HCT116 (cell line): Measurements from ENCODE around the gene EEF2. TPM values are rescaled to one million over a fixed set of nuclear protein-coding genes. Genes with fewer than 3 reads are reported as not detected.

Source experiments
- ATAC-seq: fragments of 200-7000 bp; cut with Tn5 transposase; 2 replicates; pipeline ENCODE4 v1.9.1; 2020; ENCODE audit warnings: mild to moderate bottlenecking, moderate library complexity
- Bru-seq: library from RNA; stranded (reverse); fragments of 400-500 nt; gene quantifications from one replicate; lab custom pipeline; 2021; lab: Mats Ljungman, UMichigan
- BruChase-seq, 2 experiments: library from RNA; stranded (reverse); fragments of 400-500 nt; gene quantifications; one replicate each; lab custom pipeline; 2021; lab: Mats Ljungman, UMichigan
- BruUV-seq: library from RNA; stranded (reverse); fragments of 400-500 nt; replicated peaks from 2 replicates; lab custom pipeline; 2021; lab: Mats Ljungman, UMichigan
- CTCF ChIA-PET: fragments of 300-600 bp; sonication (Branson Sonifier 250); formaldehyde crosslinking; loops from one replicate; lab custom pipeline; 2021; ENCODE audit warnings: antibody characterized with exemption; lab: Charles Lee
- POLR2A ChIA-PET: fragments of 300-600, 350-600 bp; sonication (Branson Sonifier 250); formaldehyde crosslinking; loops from one replicate; lab custom pipeline; 2021; ENCODE audit warnings: antibody characterized with exemption; lab: Charles Lee
- RAD21 ChIA-PET, 2 experiments: fragments of 300-600 bp; sonication (Branson Sonifier 250); formaldehyde crosslinking; loops; one replicate each; lab custom pipeline; 2023; ENCODE audit warnings: low total read pairs in 2 of 2; ENCODE audit not compliant: uncharacterized antibody in 2 of 2, unreplicated experiment in 2 of 2, low non-redundant PET in 1 of 2; lab: Charles Lee
- DNase-seq: peaks from one replicate; pipeline ENCODE4 v3.0.0-alpha.2; 2010; ENCODE audit warnings: low read depth, low spot score
- H2AFZ ChIP-seq: fragments of 200-600 bp; shearing (Covaris generic), sonication (generic); 2 replicates; pipeline ENCODE4 v1.6.1; 2017; ENCODE audit warnings: low read depth, mixed run types, mixed read lengths, antibody characterized with exemption, low read length; ENCODE audit not compliant: poor library complexity, severe bottlenecking
- H3K27ac ChIP-seq: 2 replicates; pipeline ENCODE4 v1.5.1; 2012; ENCODE audit warnings: low read depth, low read length
- H3K27me3 ChIP-seq: fragments of 200-600 bp; sonication (generic); 2 replicates; pipeline ENCODE4 v1.6.1; 2016; ENCODE audit warnings: mixed run types, low read length, mixed read lengths; ENCODE audit not compliant: insufficient read depth
- H3K36me3 ChIP-seq, 2 experiments: fragments of 200-500 bp in 1 of 2; fragments of 200-600 bp in 1 of 2; sonication (Bioruptor generic) in 1 of 2; sonication (generic) in 1 of 2; 2 replicates each; pipeline versions ENCODE4 v1.5.1 to v1.6.1; 2014 to 2016; ENCODE audit warnings: low read length in 2 of 2, inconsistent platforms in 1 of 2, mixed read lengths in 1 of 2, mixed run types in 1 of 2; ENCODE audit not compliant: insufficient read depth in 2 of 2, control insufficient read depth in 1 of 2
- H3K4me1 ChIP-seq, 2 experiments: fragments of 200-600 bp in 1 of 2; sonication (generic) in 1 of 2; 2 replicates each; pipeline versions ENCODE4 v1.5.1 to v1.6.1; 2012 to 2017; ENCODE audit warnings: low read length in 2 of 2, inconsistent platforms in 1 of 2, mild to moderate bottlenecking in 1 of 2, mixed read lengths in 1 of 2, mixed run types in 1 of 2, moderate library complexity in 1 of 2; ENCODE audit not compliant: insufficient read depth in 2 of 2, control insufficient read depth in 1 of 2
- H3K4me2 ChIP-seq: fragments of 200-600 bp; sonication (generic); 2 replicates; pipeline ENCODE4 v1.6.1; 2017; ENCODE audit warnings: mixed run types, low read length, mixed read lengths
- H3K4me3 ChIP-seq, 2 experiments: fragments of 200-600 bp in 1 of 2; sonication (generic) in 1 of 2; replicated peaks in 1 of 2; 2 replicates each; pipeline ENCODE4 v1.5.1; 2011 to 2016; ENCODE audit warnings: low read length in 2 of 2, control low read depth in 1 of 2, low read depth in 1 of 2, mild to moderate bottlenecking in 1 of 2, mixed read lengths in 1 of 2, mixed run types in 1 of 2
- H3K79me2 ChIP-seq: fragments of 200-600 bp; sonication (generic); 2 replicates; pipeline ENCODE4 v1.6.1; 2017; ENCODE audit warnings: mild to moderate bottlenecking, mixed run types, low read length, moderate library complexity, mixed read lengths; ENCODE audit not compliant: insufficient read depth
- H3K9ac ChIP-seq: fragments of 200-600 bp; sonication (generic); 2 replicates; pipeline ENCODE4 v1.6.1; 2016; ENCODE audit warnings: low read length, mixed read lengths
- H3K9me2 ChIP-seq: fragments of 200-600 bp; sonication (generic), shearing (Covaris generic); 2 replicates; pipeline ENCODE4 v1.6.1; 2017; ENCODE audit warnings: mixed run types, mild to moderate bottlenecking, moderate library complexity; ENCODE audit not compliant: insufficient read depth
- H3K9me3 ChIP-seq, 2 experiments: fragments of 200-500 bp in 1 of 2; fragments of 200-600 bp in 1 of 2; sonication (Bioruptor generic) in 1 of 2; sonication (generic) in 1 of 2; 2 replicates each; pipeline ENCODE4 v1.6.1; 2014 to 2017; ENCODE audit warnings: low read length in 2 of 2, mixed read lengths in 2 of 2, inconsistent platforms in 1 of 2, low read depth in 1 of 2, mild to moderate bottlenecking in 1 of 2, mixed run types in 1 of 2, moderate library complexity in 1 of 2; ENCODE audit not compliant: control insufficient read depth in 1 of 2, insufficient read depth in 1 of 2
- H4K20me1 ChIP-seq: fragments of 200-600 bp; sonication (generic), shearing (Covaris generic); 2 replicates; pipeline ENCODE4 v1.6.1; 2017; ENCODE audit warnings: mixed run types, mild to moderate bottlenecking, moderate library complexity; ENCODE audit not compliant: insufficient read depth
- CBX3 ChIP-seq: IDR thresholded peaks from 2 replicates; pipeline ENCODE4 v1.6.1; 2012; ENCODE audit warnings: low read depth
- CEBPB ChIP-seq: IDR thresholded peaks from 2 replicates; pipeline ENCODE4 v1.6.1; 2012; ENCODE audit warnings: low read depth
- CTCF ChIP-seq, 3 experiments: fragments of 200-600 bp in 1 of 3; sonication (generic) in 1 of 3; IDR thresholded peaks in 2 of 3; conservative IDR thresholded peaks in 1 of 3; 2 replicates each; pipeline ENCODE4 v1.5.1; 2012 to 2017; ENCODE audit warnings: low read depth in 2 of 3, low read length in 2 of 3, antibody characterized with exemption in 1 of 3, borderline replicate concordance in 1 of 3, control low read depth in 1 of 3, mild to moderate bottlenecking in 1 of 3, mixed read lengths in 1 of 3, mixed run types in 1 of 3, moderate library complexity in 1 of 3; ENCODE audit not compliant: insufficient read depth in 1 of 3
- EGR1 ChIP-seq: IDR thresholded peaks from 2 replicates; pipeline ENCODE4 v1.6.1; 2012; ENCODE audit warnings: low read depth
- ELF1 ChIP-seq: IDR thresholded peaks from 2 replicates; pipeline ENCODE4 v1.6.1; 2012; ENCODE audit warnings: low read depth, borderline replicate concordance
- EZH2phosphoT487 ChIP-seq: fragments of 200-600 bp; IDR thresholded peaks from 2 replicates; pipeline ENCODE4 v1.6.1; 2018; ENCODE audit warnings: antibody characterized with exemption, borderline replicate concordance
- FOSL1 ChIP-seq: IDR thresholded peaks from 2 replicates; pipeline ENCODE4 v1.6.1; 2012; ENCODE audit warnings: low read depth
- JUND ChIP-seq: IDR thresholded peaks from 2 replicates; pipeline ENCODE4 v1.6.1; 2012
- POLR2A ChIP-seq: IDR thresholded peaks from 2 replicates; pipeline ENCODE4 v1.7.0; 2011; ENCODE audit warnings: borderline replicate concordance; ENCODE audit not compliant: insufficient read depth, insufficient read length; ENCODE audit errors: extremely low read depth
- POLR2AphosphoS5 ChIP-seq: IDR thresholded peaks from 2 replicates; pipeline ENCODE4 v1.6.1; 2011; ENCODE audit warnings: mild to moderate bottlenecking, low read depth, low read length, moderate library complexity
- RAD21 ChIP-seq: IDR thresholded peaks from 2 replicates; pipeline ENCODE4 v1.6.1; 2012; ENCODE audit warnings: low read depth, mild to moderate bottlenecking
- SIN3A ChIP-seq: IDR thresholded peaks from 2 replicates; pipeline ENCODE4 v1.6.1; 2012; ENCODE audit warnings: low read depth
- SP1 ChIP-seq: IDR thresholded peaks from 2 replicates; pipeline ENCODE4 v1.6.1; 2012; ENCODE audit warnings: low read depth
- SRF ChIP-seq: IDR thresholded peaks from 2 replicates; pipeline ENCODE4 v1.6.1; 2012; ENCODE audit warnings: low read depth
- TCF7L2 ChIP-seq: IDR thresholded peaks from 2 replicates; pipeline ENCODE4 v1.7.0; 2011; ENCODE audit warnings: borderline replicate concordance, inconsistent platforms; ENCODE audit not compliant: insufficient read depth, insufficient read length; ENCODE audit errors: extremely low read depth
- YY1 ChIP-seq: IDR thresholded peaks from 2 replicates; pipeline ENCODE4 v1.6.1; 2011; ENCODE audit warnings: low read length, low read depth, moderate library complexity, mild to moderate bottlenecking; ENCODE audit not compliant: insufficient replicate concordance; ENCODE audit errors: extremely low read depth
- ZBTB33 ChIP-seq: IDR thresholded peaks from 2 replicates; pipeline ENCODE4 v1.6.1; 2011; ENCODE audit warnings: mild to moderate bottlenecking, low read length, moderate library complexity; ENCODE audit not compliant: insufficient replicate concordance; ENCODE audit errors: extremely low read depth
- ZFX ChIP-seq: fragments of 450-650 bp; IDR thresholded peaks from 2 replicates; pipeline ENCODE4 v1.6.1; 2017
- ZNF274 ChIP-seq: fragments of 200-500 bp; sonication (Bioruptor generic); IDR thresholded peaks from 2 replicates; pipeline ENCODE4 v1.6.1; 2014; ENCODE audit warnings: mild to moderate bottlenecking, low read depth, low read length, inconsistent platforms
- intact Hi-C: fragments of 100-400 bp; cut with micrococcal nuclease; formaldehyde crosslinking; loops from 2 replicates; pipeline ENCODE4 v1.10.0; 2022
- long read RNA-seq: library from polyadenylated mRNA; unstranded; transcript quantifications from one replicate; pipeline ENCODE4 v2.0.0, GENCODE V29; 2021; ENCODE audit not compliant: unreplicated experiment
- polyA plus RNA-seq: library from polyadenylated mRNA; unstranded; fragments of >200 nt; gene quantifications from 2 replicates; pipeline ENCODE4 v1.2.1, GENCODE V29; 2012; ENCODE audit warnings: missing spikeins
- total RNA-seq: library from RNA; stranded (reverse); gene quantifications from one replicate; pipeline ENCODE4 v1.2.1, GENCODE V29; 2021; ENCODE audit not compliant: unreplicated experiment
- TF ChIP-seq, protein P1 (sequence below): IDR thresholded peaks from 2 replicates; pipeline ENCODE4 v1.6.1; 2012
- TF ChIP-seq, protein P2 (sequence below): IDR thresholded peaks from 2 replicates; pipeline ENCODE4 v1.6.1; 2012

Gene EEF2
- total RNA-seq, result 3,796 TPM
- 3,320 and 3,735 TPM in 2 replicates for polyA plus RNA-seq
- Bru-seq, nascent RNA, result percentile 98 among the genes with signal in this experiment
- percentile 100 among the genes with signal in this experiment for BruChase-seq, experiment 1, labeled RNA remaining after a 6-hour chase
- percentile 100 among the genes with signal in this experiment for BruChase-seq, experiment 2, labeled RNA remaining after a 2-hour chase
- long read RNA-seq, transcript EEF2-201 (15 exons, 3,164 nt), result major isoform, 1,386 of 2,366 reads
- long read RNA-seq, partial matches to known transcripts, result 950 of 2,366 reads
- long read RNA-seq, other reads (novel, unspliced or antisense), result 30 of 2,366 reads

DNA sequence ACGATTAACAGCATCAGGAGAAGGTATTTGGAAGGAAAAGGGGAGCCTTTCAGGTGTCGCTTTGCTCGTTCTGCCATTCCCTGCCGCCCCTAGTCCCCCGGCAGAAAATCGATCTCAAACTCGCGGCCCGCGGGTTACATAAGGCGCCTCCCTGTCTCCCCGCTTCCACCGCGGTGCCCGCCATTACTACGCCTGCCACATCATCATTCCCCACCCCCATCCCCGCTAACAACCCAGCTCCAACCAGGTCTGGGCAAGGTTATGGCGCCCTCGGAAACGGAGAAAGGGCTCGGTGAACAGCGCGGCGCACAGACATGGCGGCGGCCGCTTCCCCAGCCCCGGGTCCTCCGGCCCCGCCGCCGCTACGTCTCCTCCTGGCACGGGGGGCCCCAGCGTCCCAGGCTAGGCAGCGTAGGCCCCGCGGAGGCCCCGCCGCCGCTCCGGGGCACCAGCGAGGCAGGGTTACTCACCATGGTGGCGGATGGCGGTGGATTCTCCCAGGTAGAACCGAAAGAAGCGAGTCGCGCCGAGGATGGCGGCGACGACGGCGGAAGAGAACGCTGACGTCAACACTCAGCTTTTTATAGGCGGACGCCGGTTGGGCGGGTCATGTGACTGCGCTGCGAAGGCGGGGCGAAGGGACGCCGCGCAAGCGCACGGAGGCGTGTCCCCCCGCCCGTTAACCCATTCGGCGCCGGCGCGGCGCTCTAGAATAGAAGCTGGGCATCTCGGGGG, at the start of gene EEF2:
Gene EEF2, minus strand, starts transcription at position 556 of the 735 bp plus-strand sequence. Its CDS starts 83 bp downstream, at position 473.
- RAD21 ChIA-PET, result no interaction called here
- Histone ChIP-seq H3K36me3 (peaks cover 37 to 49% of the 10 kb centered on the region in 2 experiments), H4K20me1 (peaks cover 47% of the 10 kb centered on the region; the same call in 1 of the 2 replicates), H3K4me1 (peaks cover 22 to 47% of the 10 kb centered on the region in 2 experiments), H3K4me2 (peak within 1 kb of the TSS; percentile 84), H3K27me3 (no peaks in the 10 kb centered on the region), H3K9me3 (no peaks in the 10 kb centered on the region), H3K27ac (peak within 1 kb of the TSS; percentile 98), H2AFZ (peak within 1 kb of the TSS; percentile 95), H3K9me2 (no peaks in the 10 kb centered on the region), H3K9ac (peak within 1 kb of the TSS; percentile 99), H3K4me3 (peak within 1 kb of the TSS; percentile 95), H3K79me2 (peaks cover 53% of the 10 kb centered on the region)
- intact Hi-C loops, result loop anchor here (5.0 kb wide), 2 partner anchors 133 to 202 kb away; no protein-coding TSS in a partner anchor
- BruUV-seq, result no TSS peak
- ATAC-seq, result peak; percentile 26
- POLR2A ChIA-PET, result interaction anchor here (0.7 to 3.1 kb wide), 16 partner anchors 9 to 486 kb away, joined by 3 to 60 read pairs (median 4); partner anchors contain the start of genes DAPK3, MRPL54, PIAS4 and YJU2
- peak; percentile 68 for DNase-seq
- CTCF ChIA-PET, result interaction anchor here (1.0 to 2.1 kb wide), 6 partner anchors 14 to 223 kb away, joined by 3 to 14 read pairs (median 6); partner anchors contain the start of gene DAPK3
- TF ChIP-seq ZBTB33 (no peak), POLR2A (peak; percentile 99), CEBPB (no peak), FOSL1 (no peak), EGR1 (no peak; the same call in 1 of the 2 replicates), SIN3A (peak; percentile 100), YY1 (peak; percentile 87), RAD21 (no peak), JUND (peak; percentile 70; the same call in 1 of the 2 replicates), EZH2phosphoT487 (no peak), POLR2AphosphoS5 (peak; percentile 99), SP1 (peak; percentile 86), SRF (no peak), CTCF (IDR thresholded peaks at IDR 0.05 in 2 of 3, conservative IDR thresholded peaks at IDR 0.05 in 1 of 3; ENCODE audit: borderline replicate concordance in 1 of 3, insufficient read depth in 1 of 3, low read depth in 2 of 3, low read length in 2 of 3) (no peak), CBX3 (no peak), ELF1 (no peak; the same call in 1 of the 2 replicates), ZNF274 (no peak), ZFX (peak; percentile 54; the same call in 1 of the 2 replicates), TCF7L2 (peak; percentile 12)
- TF ChIP-seq, protein P1, sequence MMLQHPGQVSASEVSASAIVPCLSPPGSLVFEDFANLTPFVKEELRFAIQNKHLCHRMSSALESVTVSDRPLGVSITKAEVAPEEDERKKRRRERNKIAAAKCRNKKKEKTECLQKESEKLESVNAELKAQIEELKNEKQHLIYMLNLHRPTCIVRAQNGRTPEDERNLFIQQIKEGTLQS, result no peak; the same call in 1 of the 2 replicates
- TF ChIP-seq, protein P2, sequence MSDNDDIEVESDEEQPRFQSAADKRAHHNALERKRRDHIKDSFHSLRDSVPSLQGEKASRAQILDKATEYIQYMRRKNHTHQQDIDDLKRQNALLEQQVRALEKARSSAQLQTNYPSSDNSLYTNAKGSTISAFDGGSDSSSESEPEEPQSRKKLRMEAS, result peak; percentile 92
